Neural cell (in vitro differentiated cells): ENCODE results near the gene GPR107. TPM values are rescaled to one million over a fixed set of nuclear protein-coding genes. Genes with fewer than 3 reads are reported as not detected.

Experiments used
- H2AFZ ChIP-seq: fragments of 200-600, 300-800 bp; sonication (generic), shearing (Covaris generic); 2 replicates; pipeline ENCODE4 v1.6.0; 2014; ENCODE audit warnings: low read depth, mild to moderate bottlenecking, antibody characterized with exemption, low read length, moderate library complexity
- H3F3A ChIP-seq: fragments of 200-600 bp; shearing (Covaris generic); 2 replicates; pipeline ENCODE4 v1.6.1; 2016; ENCODE audit warnings: mild to moderate bottlenecking, moderate library complexity, mixed read lengths, antibody characterized with exemption, low read length; ENCODE audit not compliant: insufficient read depth, poor library complexity, severe bottlenecking
- H3K27ac ChIP-seq: fragments of 200-600, 300-800 bp; sonication (generic), shearing (Covaris generic); 2 replicates; pipeline ENCODE4 v1.5.1; 2014; ENCODE audit warnings: mild to moderate bottlenecking, low read length, moderate library complexity
- H3K27me3 ChIP-seq: fragments of 300-800, 200-600 bp; sonication (generic), shearing (Covaris generic); 2 replicates; pipeline ENCODE4 v1.6.0; 2014; ENCODE audit warnings: mild to moderate bottlenecking, low read depth, low read length, moderate library complexity; ENCODE audit not compliant: insufficient read depth
- H3K36me3 ChIP-seq: fragments of 300-800, 200-600 bp; sonication (generic), shearing (Covaris generic); 2 replicates; pipeline ENCODE4 v1.5.1; 2014; ENCODE audit warnings: mild to moderate bottlenecking, antibody characterized with exemption, low read length, moderate library complexity; ENCODE audit not compliant: insufficient read depth
- H3K4me2 ChIP-seq: fragments of 300-800, 200-600 bp; sonication (generic), shearing (Covaris generic); 2 replicates; pipeline ENCODE4 v1.6.0; 2014; ENCODE audit warnings: mild to moderate bottlenecking, low read length
- H3K4me3 ChIP-seq: fragments of 300-800, 200-600 bp; sonication (generic), shearing (Covaris generic); 2 replicates; pipeline ENCODE4 v1.5.1; 2014; ENCODE audit warnings: mild to moderate bottlenecking, low read length, moderate library complexity
- H3K79me2 ChIP-seq: fragments of 200-600 bp; shearing (Covaris generic); replicated peaks from 2 replicates; pipeline ENCODE4 v1.6.0; 2014; ENCODE audit warnings: mild to moderate bottlenecking, low read length, moderate library complexity; ENCODE audit not compliant: insufficient read depth
- H3K9ac ChIP-seq: fragments of 300-800, 200-600 bp; sonication (generic), shearing (Covaris generic); 2 replicates; pipeline ENCODE4 v1.6.1; 2016; ENCODE audit warnings: mild to moderate bottlenecking, low read length, mixed read lengths
- H3K9me2 ChIP-seq: fragments of 200-600 bp; shearing (Covaris generic); 2 replicates; pipeline ENCODE4 v1.6.1; 2016; ENCODE audit warnings: mild to moderate bottlenecking, low read length, mixed read lengths; ENCODE audit not compliant: insufficient read depth
- H3K9me3 ChIP-seq: fragments of 200-600, 300-800 bp; sonication (generic), shearing (Covaris generic); 2 replicates; pipeline ENCODE4 v1.6.1; 2016; ENCODE audit warnings: mild to moderate bottlenecking, mixed run types, low read length, moderate library complexity, mixed read lengths
- H4K20me1 ChIP-seq: fragments of 200-600 bp; shearing (Covaris generic); 2 replicates; pipeline ENCODE4 v1.6.1; 2016; ENCODE audit warnings: mild to moderate bottlenecking, mixed run types; ENCODE audit not compliant: insufficient read depth
- EP300 ChIP-seq: fragments of 450-650 bp; conservative IDR thresholded peaks from 2 replicates; pipeline ENCODE4 v1.6.1; 2014; ENCODE audit warnings: antibody characterized with exemption, mild to moderate bottlenecking, moderate library complexity; ENCODE audit not compliant: poor library complexity, severe bottlenecking
- EZH2 ChIP-seq: fragments of 200-600, 300-800 bp; shearing (Covaris generic), sonication (generic); IDR thresholded peaks from 2 replicates; pipeline ENCODE4 v1.6.1; 2014; ENCODE audit warnings: antibody characterized with exemption, low read length, borderline replicate concordance, mild to moderate bottlenecking; ENCODE audit not compliant: insufficient read depth, poor library complexity, severe bottlenecking
- MXI1 ChIP-seq: fragments of 450-650 bp; conservative IDR thresholded peaks from 2 replicates; pipeline ENCODE4 v1.6.1; 2014; ENCODE audit warnings: antibody characterized with exemption, mild to moderate bottlenecking; ENCODE audit not compliant: poor library complexity, severe bottlenecking
- POLR2AphosphoS5 ChIP-seq: IDR thresholded peaks from 2 replicates; pipeline ENCODE4 v1.6.1; 2012
- RAD21 ChIP-seq: fragments of 450-650 bp; conservative IDR thresholded peaks from 2 replicates; pipeline ENCODE4 v1.6.1; 2014; ENCODE audit warnings: antibody characterized with exemption, mild to moderate bottlenecking, moderate library complexity
- REST ChIP-seq: IDR thresholded peaks from 2 replicates; pipeline ENCODE4 v1.6.1; 2012; ENCODE audit warnings: borderline replicate concordance
- SMC3 ChIP-seq: fragments of 450-650 bp; conservative IDR thresholded peaks from 2 replicates; pipeline ENCODE4 v1.6.1; 2014; ENCODE audit warnings: antibody characterized with exemption, mild to moderate bottlenecking, moderate library complexity; ENCODE audit not compliant: poor library complexity
- TAF1 ChIP-seq: IDR thresholded peaks from 2 replicates; pipeline ENCODE4 v1.6.1; 2012; ENCODE audit warnings: low read depth
- polyA plus RNA-seq: library from polyadenylated mRNA; depleted of rRNA; stranded (reverse); fragments of >200 nt; gene quantifications from 2 replicates; pipeline ENCODE4 v1.2.3, GENCODE V29; 2014
- TF ChIP-seq, protein P1 (sequence below): fragments of 450-650 bp; IDR thresholded peaks from 2 replicates; pipeline ENCODE4 v1.5.1; 2014; ENCODE audit warnings: antibody characterized with exemption, mild to moderate bottlenecking, moderate library complexity; ENCODE audit not compliant: poor library complexity, severe bottlenecking

GPR107 gene
- polyA plus RNA-seq, 1 donor from 2014 or later: 21.5 TPM

DNA sequence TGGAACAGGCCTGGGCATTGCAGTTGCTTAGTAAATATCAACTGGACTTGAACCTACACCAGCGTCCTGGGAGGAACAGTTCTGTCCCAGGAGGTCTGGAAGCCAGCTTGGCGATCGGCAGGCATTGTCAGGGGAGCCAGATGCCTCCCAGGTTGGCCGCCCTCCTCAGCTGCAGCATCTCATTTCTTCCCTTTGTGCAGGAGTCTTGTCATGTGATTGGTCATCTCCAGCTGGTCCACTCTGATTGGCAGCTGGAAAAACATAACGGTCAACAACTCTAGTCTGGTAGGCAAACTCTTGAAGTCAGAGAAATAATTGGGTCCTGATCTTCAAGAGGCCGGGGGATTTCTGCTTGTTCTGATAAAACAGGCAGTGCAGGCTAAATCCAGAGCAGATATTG is 88.9 kb downstream of the GPR107 start:
- H3K27me3 ChIP-seq: no peaks in the 10 kb centered on the region
- no peak overlapping the region for H3K9ac ChIP-seq
- H4K20me1 ChIP-seq: no peaks in the 10 kb centered on the region
- H3F3A ChIP-seq: no peaks in the 10 kb centered on the region
- no peaks in the 10 kb centered on the region for H3K36me3 ChIP-seq
- H3K9me3 ChIP-seq: no peaks in the 10 kb centered on the region
- TF ChIP-seq, protein P1, sequence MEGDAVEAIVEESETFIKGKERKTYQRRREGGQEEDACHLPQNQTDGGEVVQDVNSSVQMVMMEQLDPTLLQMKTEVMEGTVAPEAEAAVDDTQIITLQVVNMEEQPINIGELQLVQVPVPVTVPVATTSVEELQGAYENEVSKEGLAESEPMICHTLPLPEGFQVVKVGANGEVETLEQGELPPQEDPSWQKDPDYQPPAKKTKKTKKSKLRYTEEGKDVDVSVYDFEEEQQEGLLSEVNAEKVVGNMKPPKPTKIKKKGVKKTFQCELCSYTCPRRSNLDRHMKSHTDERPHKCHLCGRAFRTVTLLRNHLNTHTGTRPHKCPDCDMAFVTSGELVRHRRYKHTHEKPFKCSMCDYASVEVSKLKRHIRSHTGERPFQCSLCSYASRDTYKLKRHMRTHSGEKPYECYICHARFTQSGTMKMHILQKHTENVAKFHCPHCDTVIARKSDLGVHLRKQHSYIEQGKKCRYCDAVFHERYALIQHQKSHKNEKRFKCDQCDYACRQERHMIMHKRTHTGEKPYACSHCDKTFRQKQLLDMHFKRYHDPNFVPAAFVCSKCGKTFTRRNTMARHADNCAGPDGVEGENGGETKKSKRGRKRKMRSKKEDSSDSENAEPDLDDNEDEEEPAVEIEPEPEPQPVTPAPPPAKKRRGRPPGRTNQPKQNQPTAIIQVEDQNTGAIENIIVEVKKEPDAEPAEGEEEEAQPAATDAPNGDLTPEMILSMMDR: no peak
- TF ChIP-seq EZH2 (no peak), RAD21 (no peak), SMC3 (no peak), TAF1 (no peak), MXI1 (no peak), POLR2AphosphoS5 (no peak), REST (no peak), EP300 (no peak)
- H3K27ac ChIP-seq: no peak overlapping the region
- no peaks in the 10 kb centered on the region for H3K79me2 ChIP-seq
- H3K9me2 ChIP-seq: no peaks in the 10 kb centered on the region
- no peak overlapping the region for H2AFZ ChIP-seq
- H3K4me3 ChIP-seq: no peak overlapping the region
- H3K4me2 ChIP-seq: no peak overlapping the region

DNA sequence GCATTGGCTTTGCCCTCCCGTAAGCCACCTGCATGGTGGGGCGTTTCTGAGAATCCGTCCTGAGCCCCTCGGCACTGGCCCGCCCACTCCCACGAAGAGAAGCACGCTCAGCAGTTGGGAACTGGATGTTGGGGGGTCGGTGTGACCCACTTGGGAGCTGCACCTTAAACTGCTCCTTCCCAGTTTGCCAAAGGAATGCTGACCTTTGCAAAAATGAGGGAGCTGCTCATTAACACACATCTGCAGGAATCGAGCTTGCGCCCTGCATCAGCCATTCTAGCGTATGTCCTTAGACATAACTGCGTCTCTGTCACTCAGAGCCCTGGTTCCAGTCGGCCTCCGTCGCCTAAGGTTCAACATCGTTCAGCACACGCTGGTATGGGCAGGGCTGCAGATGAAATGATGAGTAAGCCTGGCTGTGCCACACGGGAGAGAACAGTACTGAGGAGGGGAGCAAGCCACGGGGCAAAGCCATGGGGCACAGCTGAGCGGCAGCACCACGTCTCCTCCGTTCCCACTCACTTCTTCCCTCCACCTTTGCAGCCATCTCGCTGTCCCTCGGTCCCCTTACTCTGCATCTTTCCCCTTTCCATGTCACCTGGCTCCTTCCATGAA is 89.7 kb downstream of the GPR107 start:
- no peak overlapping the region for H3K9ac ChIP-seq
- no peaks in the 10 kb centered on the region for H3K9me2 ChIP-seq
- H3F3A ChIP-seq: no peaks in the 10 kb centered on the region
- H3K4me2 ChIP-seq: no peak overlapping the region
- H3K36me3 ChIP-seq: no peaks in the 10 kb centered on the region
- no peak overlapping the region for H3K4me3 ChIP-seq
- no peaks in the 10 kb centered on the region for H4K20me1 ChIP-seq
- H2AFZ ChIP-seq: no peak overlapping the region
- H3K79me2 ChIP-seq: no peaks in the 10 kb centered on the region
- no peaks in the 10 kb centered on the region for H3K27me3 ChIP-seq
- H3K9me3 ChIP-seq: no peaks in the 10 kb centered on the region
- no peak for TF ChIP-seq MXI1
- no peak for TF ChIP-seq SMC3
- TF ChIP-seq, protein P1: no peak
- no peak for TF ChIP-seq REST
- TF ChIP-seq EP300: no peak
- no peak for TF ChIP-seq RAD21
- no peak for TF ChIP-seq POLR2AphosphoS5
- TF ChIP-seq TAF1: no peak
- no peak for TF ChIP-seq EZH2
- no peak overlapping the region for H3K27ac ChIP-seq
